Measurements from ENCODE around the gene PCDHGA1. TPM values are rescaled to one million over a fixed set of nuclear protein-coding genes. Genes with fewer than 3 reads are reported as not detected.

The PCDHGA1 gene
- 1.8 TPM for total RNA-seq

DNA sequence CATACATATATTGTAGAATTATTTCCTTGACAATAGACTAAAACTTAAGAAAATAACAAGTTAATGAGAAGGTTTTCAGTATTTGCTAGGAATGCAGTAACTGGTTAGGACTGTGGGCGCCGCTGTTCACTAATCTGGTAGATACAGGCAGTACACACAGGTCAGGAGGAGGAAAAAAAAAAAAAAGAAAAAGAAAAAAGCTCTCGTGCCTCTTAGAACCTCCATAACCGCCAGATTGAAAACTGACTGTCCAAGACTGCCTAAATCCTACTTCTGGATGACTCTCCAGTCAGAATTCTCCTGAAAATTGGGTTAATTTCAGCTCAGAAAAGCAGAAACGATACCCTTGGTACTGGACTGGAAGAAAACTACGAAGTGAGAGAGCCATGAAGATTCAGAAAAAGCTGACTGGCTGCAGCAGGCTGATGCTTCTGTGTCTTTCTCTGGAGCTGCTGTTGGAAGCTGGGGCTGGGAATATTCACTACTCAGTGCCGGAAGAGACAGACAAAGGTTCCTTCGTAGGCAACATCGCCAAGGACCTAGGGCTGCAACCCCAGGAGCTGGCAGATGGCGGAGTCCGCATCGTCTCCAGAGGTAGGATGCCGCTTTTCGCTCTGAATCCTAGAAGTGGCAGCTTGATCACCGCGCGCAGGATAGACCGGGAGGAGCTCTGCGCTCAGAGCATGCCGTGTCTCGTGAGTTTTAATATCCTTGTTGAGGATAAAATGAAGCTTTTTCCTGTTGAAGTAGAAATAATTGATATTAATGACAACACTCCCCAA is at the start of gene PCDHGA1:
Gene PCDHGA1, plus strand, starts transcription at position 216 of the 782 bp plus-strand sequence.

DNA sequence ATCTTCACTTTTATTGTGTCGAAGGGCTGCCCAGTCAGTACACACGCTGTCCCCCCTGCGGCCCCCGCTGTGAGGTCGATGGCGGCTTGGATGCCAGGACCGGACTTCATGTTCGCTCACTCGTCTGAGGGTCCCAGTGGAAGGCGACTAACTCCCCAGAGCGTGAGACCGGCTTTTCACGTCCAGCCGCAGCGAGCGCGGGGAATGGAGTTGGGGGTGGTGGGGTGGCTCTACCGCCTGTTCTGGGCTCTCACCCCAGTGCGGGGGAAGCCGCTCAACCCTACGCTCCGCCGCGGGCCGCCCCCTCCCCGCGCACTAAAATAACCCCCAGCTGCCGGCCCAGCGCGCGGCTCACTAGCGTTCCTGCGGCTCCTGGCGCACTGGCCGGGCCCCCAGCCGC is 26.6 kb upstream of the PCDHGA1 start, which contains the start of gene SLC25A2:
Gene SLC25A2, minus strand, starts transcription at position 294 of the 400 bp plus-strand sequence. Its CDS starts 184 bp downstream, at position 110.

DNA sequence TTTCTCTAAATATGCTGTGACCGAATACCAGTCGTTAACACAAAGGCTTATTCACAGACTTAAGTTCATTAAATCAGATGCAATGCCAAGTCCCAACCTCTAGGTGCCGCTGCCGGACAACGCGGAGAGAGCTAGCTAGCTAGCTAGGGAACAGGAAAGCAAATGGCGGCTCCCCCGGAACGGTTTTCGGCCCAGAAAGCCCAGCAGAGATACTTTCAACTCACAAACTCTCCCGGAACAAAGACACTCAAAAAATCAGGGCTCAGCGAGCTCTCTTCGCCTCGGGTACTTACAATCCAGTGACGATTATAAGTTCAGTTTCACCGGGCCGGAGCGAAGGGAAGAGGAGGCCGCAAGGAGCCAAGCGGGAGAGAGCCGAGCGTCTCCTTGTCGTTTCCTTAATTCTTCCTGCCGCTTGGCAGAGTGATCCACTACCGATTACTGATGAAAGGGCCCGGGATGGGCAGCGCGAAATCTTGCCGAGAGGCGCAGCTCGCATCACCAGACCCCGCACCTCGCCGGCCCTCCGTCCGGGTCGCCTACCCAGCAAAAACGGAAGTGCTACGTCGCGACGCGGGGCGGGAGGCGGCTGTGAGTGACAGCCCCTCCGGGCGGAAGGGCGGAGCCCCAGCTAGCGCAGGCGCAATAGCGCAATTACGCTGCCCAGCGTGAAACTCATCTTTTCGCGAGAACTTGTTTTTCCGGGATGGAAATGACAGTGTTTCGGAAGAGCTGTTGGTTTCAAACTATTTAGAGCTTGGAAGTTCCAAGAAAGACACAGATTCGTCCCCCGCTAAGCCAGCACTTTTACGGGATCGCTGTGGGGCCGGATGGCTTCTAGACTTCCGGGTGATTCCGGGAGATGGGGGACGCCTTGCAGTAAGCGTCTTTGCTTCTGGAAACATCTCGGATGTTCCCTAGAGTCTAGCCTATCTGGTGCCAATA is 9.8 kb upstream of the PCDHGA1 start, which contains the start of gene TAF7:
Gene TAF7, minus strand, starts transcription at position 560 of the 945 bp plus-strand sequence. CDS start 740 bp downstream, outside the sequence.

DNA sequence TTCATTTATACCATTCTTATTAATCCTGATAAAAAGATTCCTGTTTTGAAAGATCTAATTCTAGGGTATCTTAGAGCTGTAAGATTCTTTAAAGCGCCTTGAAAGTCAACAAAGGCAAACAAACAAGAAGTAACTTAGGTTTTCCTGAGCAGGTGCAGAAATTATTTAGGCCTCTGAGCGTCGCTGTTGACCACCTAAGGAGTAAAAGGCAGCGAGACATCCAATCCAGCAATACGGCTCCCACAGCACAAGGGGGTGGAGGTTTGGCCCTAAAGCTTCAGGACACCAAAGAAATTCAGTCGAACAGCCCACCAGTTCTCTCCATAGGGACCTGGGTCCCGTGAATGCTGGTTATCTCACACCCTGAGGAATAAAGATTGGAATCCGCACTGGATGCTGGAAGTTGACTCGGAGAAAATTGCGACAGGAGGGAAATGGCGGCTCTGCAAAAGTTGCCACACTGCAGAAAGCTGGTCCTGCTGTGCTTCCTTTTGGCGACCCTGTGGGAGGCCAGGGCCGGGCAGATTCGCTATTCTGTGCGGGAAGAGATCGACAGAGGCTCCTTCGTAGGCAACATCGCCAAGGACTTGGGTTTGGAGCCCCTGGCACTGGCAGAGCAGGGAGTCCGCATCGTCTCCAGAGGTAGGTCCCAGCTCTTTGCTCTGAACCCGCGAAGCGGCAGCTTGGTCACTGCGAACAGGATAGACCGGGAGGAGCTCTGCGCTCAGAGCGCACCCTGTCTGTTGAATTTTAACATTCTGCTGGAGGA is 8.4 kb downstream of the PCDHGA1 start, which contains the start of gene PCDHGA2:
Gene PCDHGA2, plus strand, starts transcription at position 223 of the 769 bp plus-strand sequence.

DNA sequence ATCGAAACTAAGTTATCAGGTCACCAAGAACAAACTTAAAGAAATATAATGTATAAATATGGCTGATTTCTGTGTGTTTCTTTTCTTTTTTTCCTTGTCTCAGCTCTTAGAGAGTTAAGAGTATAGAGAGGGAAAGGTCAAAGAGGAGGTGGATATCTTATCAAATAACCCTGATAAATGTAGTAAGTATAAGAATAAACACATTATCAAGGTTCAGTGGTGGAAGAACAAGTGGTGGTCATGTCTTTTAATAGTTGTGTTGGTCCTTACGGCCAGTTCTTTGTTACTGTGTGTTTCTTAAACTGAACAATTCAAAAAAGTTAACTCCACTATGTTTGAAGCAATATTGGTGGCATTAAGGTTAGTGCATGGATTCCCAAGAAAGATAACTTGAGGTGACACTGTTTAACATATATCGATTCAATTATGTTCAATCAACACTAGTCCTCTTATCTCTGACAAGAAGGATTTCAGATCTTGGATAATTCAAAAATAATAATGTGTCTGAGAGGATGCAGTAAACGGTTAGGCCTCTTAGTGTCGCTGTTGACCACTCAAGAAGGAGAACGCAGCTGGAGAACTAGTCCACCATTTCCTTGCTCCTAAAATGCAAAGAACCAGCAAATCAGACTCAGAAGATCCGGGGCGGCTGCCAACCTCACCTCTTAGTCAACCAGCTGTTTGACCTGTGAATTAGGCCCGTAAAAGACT is 13.1 kb downstream of the PCDHGA1 start, which contains the start of gene PCDHGA3:
Gene PCDHGA3, plus strand, starts transcription at position 588 of the 711 bp plus-strand sequence. CDS start 205 bp downstream, outside the sequence.

GRCh38 chr5:141349917-141350619 is 19.8 kb downstream of the PCDHGA1 start, which contains the start of gene PCDHGB1:
Gene PCDHGB1, plus strand, starts transcription at chr5:141350099. Its CDS starts 162 bp downstream, at chr5:141350261.

DNA sequence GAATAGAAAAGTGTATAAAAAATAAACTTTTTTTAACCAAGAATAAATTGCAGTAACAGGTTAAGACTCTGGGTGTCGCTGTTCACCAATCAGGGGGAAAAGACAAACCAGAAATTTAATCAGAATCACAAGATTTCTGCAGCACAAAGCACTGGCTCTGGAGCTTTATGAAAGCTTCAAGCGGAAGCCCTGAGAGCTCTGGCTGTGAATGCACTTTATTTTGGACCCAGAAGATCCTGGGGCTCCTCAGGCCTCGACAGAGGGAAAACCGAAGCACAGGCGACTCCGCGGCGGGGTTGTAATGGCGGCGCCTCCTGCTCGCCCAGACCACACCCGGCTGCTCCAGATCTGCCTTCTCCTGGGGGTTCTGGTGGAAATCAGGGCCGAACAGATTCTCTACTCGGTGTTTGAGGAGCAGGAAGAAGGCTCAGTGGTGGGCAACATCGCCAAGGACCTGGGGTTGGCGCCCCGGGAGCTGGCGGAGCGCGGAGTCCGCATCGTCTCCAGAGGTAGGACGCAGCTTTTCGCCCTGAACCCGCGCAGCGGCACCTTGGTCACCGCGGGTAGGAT is 24.7 kb downstream of the PCDHGA1 start, which contains the start of gene PCDHGA4:
Gene PCDHGA4, plus strand, starts transcription at position 122 of the 570 bp plus-strand sequence. Its CDS starts 87 bp downstream, at position 209.

GRCh38 chr5:141359790-141360426 is 29.6 kb downstream of the PCDHGA1 start, which contains the start of gene PCDHGB2:
Gene PCDHGB2, plus strand, starts transcription at chr5:141359994. Its CDS starts 142 bp downstream, at chr5:141360136.

GRCh38 chr5:141363952-141364660 is 33.8 kb downstream of the PCDHGA1 start, which contains the start of gene PCDHGA5:
Gene PCDHGA5, plus strand, starts transcription at chr5:141364162. Its CDS starts 169 bp downstream, at chr5:141364331.

DNA sequence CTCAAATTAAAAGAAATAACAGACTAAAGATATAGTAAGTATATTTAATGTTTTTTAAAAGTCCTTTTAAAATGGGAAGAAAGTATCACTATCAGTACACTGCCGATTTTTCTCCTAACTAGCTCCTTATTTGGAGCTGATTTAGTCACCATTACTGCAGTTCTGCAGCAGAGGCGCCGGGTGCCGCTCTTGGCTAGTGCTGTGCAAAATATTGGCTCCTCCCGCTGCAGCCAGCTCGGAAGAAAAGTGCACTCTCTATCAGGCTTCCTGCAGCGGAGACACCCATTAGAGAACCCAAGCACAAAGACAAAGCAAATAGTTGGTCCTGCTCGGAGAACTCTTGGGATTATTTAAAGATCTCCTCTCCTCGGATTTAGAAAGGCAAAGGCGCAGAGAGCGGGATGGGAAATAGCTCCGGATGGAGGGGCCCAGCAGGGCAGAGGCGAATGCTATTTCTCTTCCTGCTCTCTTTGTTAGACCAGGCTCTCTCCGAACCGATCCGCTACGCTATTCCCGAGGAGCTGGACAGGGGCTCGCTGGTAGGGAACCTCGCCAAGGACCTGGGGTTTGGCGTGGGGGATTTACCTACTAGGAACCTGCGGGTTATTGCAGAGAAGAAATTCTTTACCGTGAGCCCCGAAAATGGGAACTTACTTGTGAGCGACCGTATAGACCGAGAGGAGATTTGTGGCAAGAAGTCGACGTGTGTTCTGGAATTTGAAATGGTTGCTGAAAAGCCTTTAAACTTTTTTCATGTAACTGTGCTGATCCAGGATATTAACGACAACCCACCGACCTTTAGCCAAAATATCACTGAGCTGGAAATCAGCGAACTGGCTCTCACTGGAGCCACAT is 39.9 kb downstream of the PCDHGA1 start, which contains the start of gene PCDHGB3:
Gene PCDHGB3, plus strand, starts transcription at position 249 of the 855 bp plus-strand sequence. Its CDS starts 153 bp downstream, at position 402.

GRCh38 chr5:141373673-141374317 is 43.5 kb downstream of the PCDHGA1 start, which contains the start of gene PCDHGA6:
Gene PCDHGA6, plus strand, starts transcription at chr5:141373891. Its CDS starts 193 bp downstream, at chr5:141374084.

GRCh38 chr5:141382469-141383294 is 52.4 kb downstream of the PCDHGA1 start, which contains the start of gene PCDHGA7:
Gene PCDHGA7, plus strand, starts transcription at chr5:141382742. Its CDS starts 158 bp downstream, at chr5:141382900.

GRCh38 chr5:141387557-141388311 is 57.4 kb downstream of the PCDHGA1 start, which contains the start of gene PCDHGB4:
Gene PCDHGB4, plus strand, starts transcription at chr5:141387698. Its CDS starts 187 bp downstream, at chr5:141387885.

DNA sequence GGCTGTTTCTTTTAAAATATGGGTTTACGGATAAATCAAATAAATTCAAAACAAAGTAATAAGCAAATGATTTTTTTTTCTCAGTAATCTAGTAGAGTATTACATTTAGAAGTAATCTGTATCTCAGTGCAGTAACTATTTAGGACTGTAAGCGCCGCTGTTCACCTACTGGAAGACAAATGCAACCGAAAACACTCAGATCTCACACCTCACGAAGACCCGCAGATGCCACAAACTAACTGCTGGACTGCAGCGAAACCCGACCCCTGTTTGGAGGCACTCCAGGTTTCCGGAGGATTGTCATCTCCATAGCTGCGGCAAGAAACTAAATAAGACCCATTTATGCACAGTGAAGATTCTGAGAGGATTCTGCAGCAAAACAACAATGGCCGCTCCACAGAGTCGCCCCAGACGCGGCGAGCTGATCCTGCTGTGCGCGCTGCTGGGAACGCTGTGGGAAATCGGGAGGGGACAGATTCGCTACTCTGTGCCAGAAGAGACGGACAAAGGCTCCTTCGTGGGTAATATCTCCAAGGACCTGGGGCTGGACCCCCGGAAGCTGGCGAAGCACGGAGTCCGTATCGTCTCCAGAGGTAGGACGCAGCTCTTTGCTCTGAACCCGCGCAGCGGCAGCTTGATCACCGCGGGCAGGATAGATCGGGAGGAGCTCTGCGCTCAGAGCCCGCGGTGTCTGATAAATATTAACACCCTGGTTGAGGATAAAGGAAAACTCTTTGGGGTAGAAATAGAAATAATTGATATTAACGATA is 62.3 kb downstream of the PCDHGA1 start, which contains the start of gene PCDHGA8:
Gene PCDHGA8, plus strand, starts transcription at position 205 of the 770 bp plus-strand sequence. Its CDS starts 181 bp downstream, at position 386.

